ENCODE data around the gene HLA-DOB. TPM values are rescaled to one million over a fixed set of nuclear protein-coding genes. Genes with fewer than 3 reads are reported as not detected.

HLA-DOB gene
- total RNA-seq, 2 donors from 2014 or later = 0.54 TPM; not detected in 1

DNA sequence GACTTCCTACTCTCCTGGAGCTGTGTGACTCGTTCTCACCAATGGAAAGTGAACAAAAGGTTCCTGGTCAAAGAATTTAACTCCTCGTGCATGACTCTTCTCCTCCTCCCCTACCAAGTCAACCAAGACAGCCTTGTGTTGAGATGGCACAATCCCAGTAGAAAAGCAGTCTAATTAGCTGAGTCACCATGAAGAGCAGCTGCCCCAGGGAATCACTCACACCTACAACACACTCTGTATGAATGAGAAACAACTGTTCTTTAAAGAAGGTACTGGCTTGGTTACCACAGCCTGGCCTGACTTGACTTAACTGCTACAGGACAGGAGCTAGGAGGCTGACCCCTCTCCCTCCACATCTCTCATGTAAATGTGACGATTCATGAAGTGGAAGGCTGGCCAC, 2.9 kb upstream of the HLA-DOB start:
- Histone ChIP-seq H3K4me1 (ENCODE audit: control insufficient read depth in 1 of 2, low read depth in 2 of 2) (no peaks in the 10 kb centered on the region), H3K4me3 (no peak overlapping the region)
- no peak for ATAC-seq (ENCODE audit: insufficient number of reproducible peaks, low FRiP score, low read depth)

DNA sequence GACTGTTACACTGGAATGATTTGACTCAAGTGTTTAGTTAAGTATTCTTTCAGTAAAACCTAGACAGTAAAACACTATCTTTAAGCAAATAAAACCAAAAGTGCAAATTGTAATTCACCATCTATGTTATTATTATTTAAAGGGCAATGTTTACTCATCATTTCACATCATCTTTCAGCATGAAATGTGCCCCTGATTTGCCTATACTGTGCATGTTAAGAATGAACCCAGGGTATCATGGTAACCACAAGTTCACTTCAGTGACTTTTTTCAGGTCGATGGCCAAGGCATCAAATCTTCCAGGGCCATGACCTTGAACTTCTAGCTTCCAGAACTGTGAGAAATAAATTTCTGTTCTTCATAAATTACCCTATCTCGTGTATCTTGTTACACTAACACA, 2.1 kb upstream of the HLA-DOB start:
- TF ChIP-seq, protein P1, sequence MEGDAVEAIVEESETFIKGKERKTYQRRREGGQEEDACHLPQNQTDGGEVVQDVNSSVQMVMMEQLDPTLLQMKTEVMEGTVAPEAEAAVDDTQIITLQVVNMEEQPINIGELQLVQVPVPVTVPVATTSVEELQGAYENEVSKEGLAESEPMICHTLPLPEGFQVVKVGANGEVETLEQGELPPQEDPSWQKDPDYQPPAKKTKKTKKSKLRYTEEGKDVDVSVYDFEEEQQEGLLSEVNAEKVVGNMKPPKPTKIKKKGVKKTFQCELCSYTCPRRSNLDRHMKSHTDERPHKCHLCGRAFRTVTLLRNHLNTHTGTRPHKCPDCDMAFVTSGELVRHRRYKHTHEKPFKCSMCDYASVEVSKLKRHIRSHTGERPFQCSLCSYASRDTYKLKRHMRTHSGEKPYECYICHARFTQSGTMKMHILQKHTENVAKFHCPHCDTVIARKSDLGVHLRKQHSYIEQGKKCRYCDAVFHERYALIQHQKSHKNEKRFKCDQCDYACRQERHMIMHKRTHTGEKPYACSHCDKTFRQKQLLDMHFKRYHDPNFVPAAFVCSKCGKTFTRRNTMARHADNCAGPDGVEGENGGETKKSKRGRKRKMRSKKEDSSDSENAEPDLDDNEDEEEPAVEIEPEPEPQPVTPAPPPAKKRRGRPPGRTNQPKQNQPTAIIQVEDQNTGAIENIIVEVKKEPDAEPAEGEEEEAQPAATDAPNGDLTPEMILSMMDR (IDR thresholded peaks at IDR 0.05) = no peak
- no peaks in the 10 kb centered on the region for H3K9me3 ChIP-seq
- no peak overlapping the region for H3K27ac ChIP-seq
- H3K4me1 ChIP-seq (ENCODE audit: control insufficient read depth in 1 of 2, low read depth in 2 of 2) = no peaks in the 10 kb centered on the region
- no peak for DNase-seq (ENCODE audit: low spot score)
- no peak overlapping the region for H3K4me3 ChIP-seq
- no peaks in the 10 kb centered on the region for H3K36me3 ChIP-seq
- ATAC-seq (ENCODE audit: insufficient number of reproducible peaks, low FRiP score, low read depth) = no peak
- no peaks in the 10 kb centered on the region for H3K27me3 ChIP-seq (replicated peaks; ENCODE audit: insufficient read depth)

More for the DNA sequence above, 2.9 kb upstream of the HLA-DOB start:
- H3K27ac ChIP-seq = no peak overlapping the region
- no peaks in the 10 kb centered on the region for H3K36me3 ChIP-seq
- DNase-seq (ENCODE audit: low spot score) = no peak
- TF ChIP-seq, protein P1 (IDR thresholded peaks at IDR 0.05) = no peak
- no peaks in the 10 kb centered on the region for H3K27me3 ChIP-seq (replicated peaks; ENCODE audit: insufficient read depth)
- H3K9me3 ChIP-seq = no peaks in the 10 kb centered on the region

DNA sequence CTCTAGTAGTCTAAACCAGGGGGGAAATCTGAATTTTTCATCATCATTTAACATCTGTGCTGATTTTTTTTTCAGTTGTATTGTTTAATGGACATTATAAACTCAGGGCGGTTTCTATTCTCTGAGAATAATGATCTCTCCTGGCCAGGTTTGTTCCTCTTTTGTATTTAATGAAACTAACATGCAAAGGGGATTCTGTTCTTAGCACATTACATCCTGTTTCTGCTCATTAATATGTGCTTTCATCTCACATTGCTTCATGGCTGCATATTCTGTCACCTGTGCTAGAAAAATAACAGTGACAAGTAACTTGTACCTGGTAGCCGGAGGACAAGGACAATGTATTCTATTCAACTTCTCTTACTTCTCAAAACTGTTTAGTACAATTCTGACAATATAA, 806 bp downstream of the HLA-DOB start:
- TF ChIP-seq, protein P1 (IDR thresholded peaks at IDR 0.05) = no peak
- no peak overlapping the region for H3K27ac ChIP-seq
- no peaks in the 10 kb centered on the region for H3K27me3 ChIP-seq (replicated peaks; ENCODE audit: insufficient read depth)
- no peak for ATAC-seq (ENCODE audit: insufficient number of reproducible peaks, low FRiP score, low read depth)
- H3K4me1 ChIP-seq (ENCODE audit: control insufficient read depth in 1 of 2, low read depth in 2 of 2) = no peaks in the 10 kb centered on the region
- no peak overlapping the region for H3K4me3 ChIP-seq
- H3K9me3 ChIP-seq = no peaks in the 10 kb centered on the region
- no peak for DNase-seq (ENCODE audit: low spot score)
- no peaks in the 10 kb centered on the region for H3K36me3 ChIP-seq

DNA sequence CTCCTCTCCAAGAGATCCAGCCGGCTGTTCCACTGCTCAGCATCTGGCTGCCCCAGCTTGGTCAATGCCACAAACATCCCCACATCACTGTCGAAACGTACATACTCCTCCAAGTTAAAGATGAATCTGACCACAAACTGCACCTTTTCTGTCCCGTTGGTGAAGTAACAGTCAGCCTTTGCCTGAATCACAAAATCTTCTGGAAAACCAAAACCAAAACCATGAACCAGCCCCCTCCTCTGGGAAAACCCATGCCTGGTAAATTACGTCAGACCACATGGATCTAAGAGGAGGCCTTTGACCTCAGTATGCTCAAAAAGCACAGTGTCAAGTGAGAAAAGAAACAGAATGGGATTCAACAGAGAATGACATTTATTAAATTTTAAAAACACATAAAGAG, 1.7 kb downstream of the HLA-DOB start:
- TF ChIP-seq, protein P1 (IDR thresholded peaks at IDR 0.05) = no peak
- H3K9me3 ChIP-seq = no peaks in the 10 kb centered on the region
- no peaks in the 10 kb centered on the region for H3K36me3 ChIP-seq
- DNase-seq (ENCODE audit: low spot score) = no peak
- H3K27me3 ChIP-seq (replicated peaks; ENCODE audit: insufficient read depth) = no peaks in the 10 kb centered on the region
- H3K4me1 ChIP-seq (ENCODE audit: control insufficient read depth in 1 of 2, low read depth in 2 of 2) = no peaks in the 10 kb centered on the region
- H3K27ac ChIP-seq = no peak overlapping the region
- no peak for ATAC-seq (ENCODE audit: insufficient number of reproducible peaks, low FRiP score, low read depth)
- no peak overlapping the region for H3K4me3 ChIP-seq

DNA sequence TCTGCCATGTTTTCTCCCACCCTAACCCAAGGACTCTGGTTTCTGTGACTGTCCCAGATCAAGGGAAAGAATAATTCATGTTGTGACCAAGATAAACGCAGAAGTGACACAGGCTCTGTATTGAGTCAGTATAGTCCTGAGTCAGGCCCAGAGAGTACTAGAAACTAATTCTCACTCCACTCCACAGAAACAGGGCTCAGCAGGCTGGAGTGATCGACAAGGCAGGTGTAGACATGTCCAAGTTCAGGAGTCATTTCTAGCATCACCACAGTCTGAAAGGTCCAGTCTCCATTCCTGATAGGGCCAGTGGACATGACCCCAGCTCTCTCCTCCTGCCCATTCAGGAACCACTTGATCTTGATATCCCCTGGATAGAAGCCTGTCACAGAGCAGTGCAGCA, 2.7 kb downstream of the HLA-DOB start:
- no peak overlapping the region for H3K4me3 ChIP-seq
- no peaks in the 10 kb centered on the region for H3K36me3 ChIP-seq
- no peaks in the 10 kb centered on the region for H3K9me3 ChIP-seq
- no peak overlapping the region for H3K27ac ChIP-seq
- no peaks in the 10 kb centered on the region for H3K4me1 ChIP-seq (ENCODE audit: control insufficient read depth in 1 of 2, low read depth in 2 of 2)
- no peaks in the 10 kb centered on the region for H3K27me3 ChIP-seq (replicated peaks; ENCODE audit: insufficient read depth)
- DNase-seq (ENCODE audit: low spot score) = no peak
- TF ChIP-seq, protein P1 (IDR thresholded peaks at IDR 0.05) = no peak
- no peak for ATAC-seq (ENCODE audit: insufficient number of reproducible peaks, low FRiP score, low read depth)

All from thoracic aorta (tissue), 2 donors.